K562 (cell line): ENCODE measurements around the gene ABLIM1. TPM values are rescaled to one million over a fixed set of nuclear protein-coding genes. Genes with fewer than 3 reads are reported as not detected.

Experiments
- ATAC-seq: fragments of 200-7000 bp; cut with Tn5 transposase; 3 replicates; pipeline ENCODE4 v1.9.1; 2020; ENCODE audit warnings: moderate library complexity
- BruUV-seq: library from RNA; stranded (reverse); fragments of 400-500 nt; replicated peaks from 2 replicates; lab custom pipeline; 2021; lab: Mats Ljungman, UMichigan
- CTCF ChIA-PET: fragments of 300-600 bp; formaldehyde crosslinking; extraction: SDS; loops from one replicate; lab custom pipeline; 2021; ENCODE audit warnings: low intra/inter-chr PET ratio; lab: Yijun Ruan, JAX
- POLR2A ChIA-PET: fragments of 300-600, 350-650 bp; sonication (Branson Sonifier 250); formaldehyde crosslinking; extraction: SDS; loops from one replicate; lab custom pipeline; 2021; ENCODE audit warnings: antibody characterized with exemption, inconsistent platforms; lab: Yijun Ruan, JAX
- DNase-seq, 4 experiments: peaks; one replicate each; pipeline versions ENCODE4 v3.0.0 to v3.0.0-alpha.2; 2011 to 2018; ENCODE audit warnings: low spot score in 3 of 4, mixed read lengths in 3 of 4; ENCODE audit errors: extremely low read depth in 1 of 4
- FAIRE-seq: peaks from 2 replicates; lab custom pipeline; 2011; peaks lifted over from hg19 to GRCh38; lab: Jason Lieb, UNC
- H2AFZ ChIP-seq: 2 replicates; pipeline ENCODE4 v1.6.0; 2011; ENCODE audit warnings: low read depth, low read length, control low read depth, inconsistent platforms
- H3K27ac ChIP-seq: fragments of 200-600 bp; 3 replicates; pipeline ENCODE4 v1.8.0; 2011; ENCODE audit warnings: low read depth, mild to moderate bottlenecking, control low read depth, inconsistent platforms, low read length, moderate library complexity, mixed read lengths; ENCODE audit errors: extremely low read depth
- H3K27me3 ChIP-seq, 2 experiments: fragments of 300-600 bp in 1 of 2; 2 replicates in 1 of 2; 3 replicates in 1 of 2; pipeline versions ENCODE4 v1.6.0 to v1.8.0; 2011; ENCODE audit warnings: inconsistent platforms in 2 of 2, low read length in 2 of 2, mild to moderate bottlenecking in 1 of 2, mixed read lengths in 1 of 2, moderate library complexity in 1 of 2; ENCODE audit not compliant: control insufficient read depth in 2 of 2, insufficient read depth in 2 of 2
- H3K36me3 ChIP-seq: fragments of 300-600 bp; 3 replicates; pipeline ENCODE4 v1.8.0; 2011; ENCODE audit warnings: mild to moderate bottlenecking, low read length, inconsistent platforms; ENCODE audit not compliant: control insufficient read depth, insufficient read depth
- H3K4me1 ChIP-seq, 2 experiments: fragments of 200-600 bp in 1 of 2; replicated peaks in 1 of 2; 2 replicates in 1 of 2; 3 replicates in 1 of 2; pipeline versions ENCODE4 v1.5.1 to v1.8.0; 2011; ENCODE audit warnings: inconsistent platforms in 2 of 2, low read length in 2 of 2, mild to moderate bottlenecking in 1 of 2, mixed read lengths in 1 of 2, moderate library complexity in 1 of 2; ENCODE audit not compliant: control insufficient read depth in 2 of 2, insufficient read depth in 2 of 2
- H3K4me2 ChIP-seq: 2 replicates; pipeline ENCODE4 v1.6.1; 2011; ENCODE audit warnings: low read length, control low read depth, inconsistent platforms, mixed read lengths; ENCODE audit not compliant: insufficient read depth
- H3K4me3 ChIP-seq: fragments of 200-600 bp; sonication (generic), shearing (Covaris generic); 2 replicates; pipeline ENCODE4 v1.5.1; 2016; ENCODE audit warnings: control low read depth, inconsistent platforms
- H3K79me2 ChIP-seq: fragments of 200-600 bp; 3 replicates; pipeline ENCODE4 v1.8.0; 2011; ENCODE audit warnings: low read length, inconsistent platforms; ENCODE audit not compliant: control insufficient read depth, insufficient read depth
- H3K9ac ChIP-seq, 2 experiments: 2 replicates each; pipeline versions ENCODE4 v1.6.0 to v1.6.1; 2011; ENCODE audit warnings: low read depth in 2 of 2, low read length in 2 of 2, control low read depth in 1 of 2, inconsistent platforms in 1 of 2, mild to moderate bottlenecking in 1 of 2, mixed read lengths in 1 of 2; ENCODE audit not compliant: insufficient read depth in 1 of 2
- H3K9me1 ChIP-seq: one replicate; pipeline ENCODE4 v1.6.0; 2011; ENCODE audit warnings: inconsistent platforms, mild to moderate bottlenecking, low read length, moderate library complexity; ENCODE audit not compliant: control insufficient read depth, insufficient read depth
- H3K9me3 ChIP-seq: replicated peaks from 2 replicates; pipeline ENCODE4 v1.5.1; 2011; ENCODE audit warnings: low read depth, low read length, inconsistent platforms; ENCODE audit not compliant: control insufficient read depth, insufficient read depth
- H4K20me1 ChIP-seq: replicated peaks from 2 replicates; pipeline ENCODE4 v1.6.1; 2011; ENCODE audit warnings: low read length, inconsistent platforms, mixed read lengths; ENCODE audit not compliant: control insufficient read depth, insufficient read depth
- DNMT1 ChIP-seq: fragments of 450-650 bp; IDR thresholded peaks from 2 replicates; pipeline ENCODE4 v1.6.1; 2016; ENCODE audit warnings: antibody characterized with exemption, mild to moderate bottlenecking
- HDAC3 ChIP-seq: fragments of 450-650 bp; IDR thresholded peaks from 2 replicates; pipeline ENCODE4 v1.6.1; 2018; ENCODE audit warnings: borderline replicate concordance, mild to moderate bottlenecking, moderate library complexity; ENCODE audit not compliant: partially characterized antibody
- HNRNPUL1 ChIP-seq: fragments of 200-400 bp; formaldehyde crosslinking; IDR thresholded peaks from 2 replicates; pipeline ENCODE4 v1.6.1; 2017; ENCODE audit warnings: low read length
- KAT8 ChIP-seq: fragments of 450-650 bp; IDR thresholded peaks from 2 replicates; pipeline ENCODE4 v1.6.1; 2016; ENCODE audit warnings: low read depth, mild to moderate bottlenecking
- NELFE ChIP-seq: IDR thresholded peaks from 2 replicates; pipeline ENCODE4 v1.6.1; 2011; ENCODE audit warnings: mild to moderate bottlenecking; ENCODE audit not compliant: insufficient read depth, insufficient read length
- YY1 ChIP-seq, 3 experiments: IDR thresholded peaks; 2 replicates each; pipeline ENCODE4 v1.6.1; 2011; ENCODE audit warnings: low read length in 2 of 3, mild to moderate bottlenecking in 2 of 3, moderate library complexity in 2 of 3, borderline replicate concordance in 1 of 3, control low read depth in 1 of 3, low read depth in 1 of 3; ENCODE audit not compliant: insufficient read depth in 3 of 3, insufficient replicate concordance in 2 of 3, control insufficient read depth in 1 of 3, insufficient read length in 1 of 3; ENCODE audit errors: extremely low read depth in 1 of 3
- ZNF143 ChIP-seq: sonication (generic); formaldehyde crosslinking; IDR thresholded peaks from 2 replicates; pipeline ENCODE4 v1.9.0; 2022; ENCODE audit warnings: mild to moderate bottlenecking, missing genetic modification reagents
- ZNF324 ChIP-seq: fragments of 250-450 bp; sonication (Bioruptor Pico); IDR thresholded peaks from 2 replicates; pipeline ENCODE4 v1.4.0; 2020; ENCODE audit warnings: mild to moderate bottlenecking
- ZNF436 ChIP-seq: fragments of 250-450, 450-650 bp; sonication (Bioruptor Pico); formaldehyde crosslinking; IDR thresholded peaks from 2 replicates; pipeline ENCODE4 v1.7.0; 2020; ENCODE audit warnings: mild to moderate bottlenecking
- ZNF785 ChIP-seq: fragments of 250-450 bp; sonication (Bioruptor Pico); IDR thresholded peaks from 2 replicates; pipeline ENCODE4 v1.4.0; 2020; ENCODE audit warnings: mild to moderate bottlenecking
- WGBS: fragments of 100-300 bp; shearing (Covaris generic); methylation state at CpG from one replicate; pipeline ENCODE4 v1.1.6; 2016; ENCODE audit warnings: low coverage, mixed read lengths; ENCODE audit not compliant: insufficient coverage; ENCODE audit errors: missing lambda C conversion rate; 5-methylcytosine and 5-hydroxymethylcytosine counted together
- in situ Hi-C: fragments of 300-500 bp; cut with MboI; formaldehyde crosslinking; loops from 4 replicates; pipeline ENCODE4 v1.15.0; 2018; ENCODE audit warnings: inconsistent platforms, mixed read lengths
- intact Hi-C: fragments of 100-400 bp; cut with micrococcal nuclease; formaldehyde crosslinking; loops from 2 replicates; pipeline ENCODE4 v1.14.2; 2022
- polyA plus RNA-seq, 8 experiments: library from polyadenylated mRNA; depleted of rRNA in 4 of 8; stranded (reverse) in 5 of 8; unstranded in 3 of 8; fragments of >200 nt; fragmentation: Nextera tagmentation in 2 of 8; fragmentation: Illumina TruSeq in 1 of 8; extraction: Ambion mirVana in 2 of 8; extraction: Trizol in 1 of 8; gene quantifications; 2 replicates each; pipeline versions ENCODE4 v1.2.1 to v1.2.3, GENCODE V29; 2011 to 2014; ENCODE audit warnings: inconsistent platforms in 1 of 8, missing spikeins in 1 of 8
- total RNA-seq, 7 experiments: library from RNA; depleted of rRNA in 6 of 7; stranded (reverse); fragments of >200 nt in 6 of 7; fragmentation: Illumina TruSeq in 2 of 7; extraction: Trizol in 2 of 7; gene quantifications; 2 replicates each; pipeline versions ENCODE4 v1.2.1 to v1.2.3, GENCODE V29; 2011 to 2021; ENCODE audit warnings: low replicate concordance in 1 of 7
- TF ChIP-seq, protein P1 (sequence below): fragments of 450-650 bp; formaldehyde crosslinking; IDR thresholded peaks from 2 replicates; pipeline ENCODE4 v1.4.0; 2020; ENCODE audit warnings: mild to moderate bottlenecking
- TF ChIP-seq, protein P2 (sequence below): fragments of 200-800 bp; sonication (Bioruptor generic); IDR thresholded peaks from 2 replicates; pipeline ENCODE4 v1.6.1; 2017; ENCODE audit warnings: missing genetic modification characterization, missing compliant biosample characterization
- TF ChIP-seq, protein P3 (sequence below): fragments of 450-650 bp; IDR thresholded peaks from 2 replicates; pipeline ENCODE4 v1.6.1; 2017; ENCODE audit warnings: antibody characterized with exemption
- TF ChIP-seq, protein P4 (sequence below): fragments of 450-650 bp; formaldehyde crosslinking; IDR thresholded peaks from 2 replicates; pipeline ENCODE4 v1.4.0; 2022; ENCODE audit warnings: missing genetic modification characterization

ABLIM1 gene
- total and polyA plus RNA-seq, 9 of the 15 experiments (the other 6 are each of a cell fraction or from before 2014, with no cell fraction given): 0.07 to 0.49 (median 0.14) TPM; not detected in 6

DNA sequence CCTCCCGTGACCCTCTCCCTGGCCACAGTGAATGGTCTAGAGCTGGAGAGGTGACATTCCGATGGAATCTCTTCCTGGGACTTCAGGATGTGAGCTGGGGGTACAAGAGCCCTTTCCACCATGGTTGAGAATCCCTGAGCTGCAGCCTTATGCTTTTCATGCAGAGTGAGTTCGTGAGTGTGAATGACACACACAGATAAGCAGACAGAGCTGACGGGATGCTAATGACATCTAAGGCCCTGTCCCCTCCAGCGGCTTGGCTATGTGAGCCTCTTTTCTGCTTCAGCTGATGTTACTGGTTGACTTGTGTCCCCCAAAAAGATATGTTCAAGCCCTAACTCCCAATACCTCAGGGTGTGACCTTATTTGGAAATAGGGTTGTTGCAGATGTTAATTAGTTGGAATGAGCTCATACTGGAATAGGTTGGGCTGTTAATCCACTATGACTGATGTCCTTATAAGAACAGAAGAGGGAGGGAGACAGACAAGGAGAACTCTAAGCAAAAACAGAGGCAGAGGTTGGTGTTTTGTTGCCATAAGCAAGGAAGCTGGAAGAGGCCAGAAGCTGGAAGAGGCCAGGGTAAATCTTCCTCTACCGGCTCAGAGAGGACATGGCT is 142.7 kb downstream of the ABLIM1 start:
- TF ChIP-seq HDAC3: no peak
- no peak for TF ChIP-seq HNRNPUL1
- TF ChIP-seq YY1 (IDR thresholded peaks at IDR 0.05; ENCODE audit: borderline replicate concordance in 1 of 3, control insufficient read depth in 1 of 3, extremely low read depth in 1 of 3, insufficient read depth in 3 of 3, insufficient read length in 1 of 3, insufficient replicate concordance in 2 of 3, low read depth in 1 of 3, low read length in 2 of 3): no peak
- TF ChIP-seq, protein P1, sequence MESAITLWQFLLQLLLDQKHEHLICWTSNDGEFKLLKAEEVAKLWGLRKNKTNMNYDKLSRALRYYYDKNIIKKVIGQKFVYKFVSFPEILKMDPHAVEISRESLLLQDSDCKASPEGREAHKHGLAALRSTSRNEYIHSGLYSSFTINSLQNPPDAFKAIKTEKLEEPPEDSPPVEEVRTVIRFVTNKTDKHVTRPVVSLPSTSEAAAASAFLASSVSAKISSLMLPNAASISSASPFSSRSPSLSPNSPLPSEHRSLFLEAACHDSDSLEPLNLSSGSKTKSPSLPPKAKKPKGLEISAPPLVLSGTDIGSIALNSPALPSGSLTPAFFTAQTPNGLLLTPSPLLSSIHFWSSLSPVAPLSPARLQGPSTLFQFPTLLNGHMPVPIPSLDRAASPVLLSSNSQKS (CRISPR knock-in tag): no peak
- no peak for TF ChIP-seq NELFE
- TF ChIP-seq, protein P2, sequence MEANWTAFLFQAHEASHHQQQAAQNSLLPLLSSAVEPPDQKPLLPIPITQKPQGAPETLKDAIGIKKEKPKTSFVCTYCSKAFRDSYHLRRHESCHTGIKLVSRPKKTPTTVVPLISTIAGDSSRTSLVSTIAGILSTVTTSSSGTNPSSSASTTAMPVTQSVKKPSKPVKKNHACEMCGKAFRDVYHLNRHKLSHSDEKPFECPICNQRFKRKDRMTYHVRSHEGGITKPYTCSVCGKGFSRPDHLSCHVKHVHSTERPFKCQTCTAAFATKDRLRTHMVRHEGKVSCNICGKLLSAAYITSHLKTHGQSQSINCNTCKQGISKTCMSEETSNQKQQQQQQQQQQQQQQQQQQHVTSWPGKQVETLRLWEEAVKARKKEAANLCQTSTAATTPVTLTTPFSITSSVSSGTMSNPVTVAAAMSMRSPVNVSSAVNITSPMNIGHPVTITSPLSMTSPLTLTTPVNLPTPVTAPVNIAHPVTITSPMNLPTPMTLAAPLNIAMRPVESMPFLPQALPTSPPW (CRISPR knock-in tag): no peak
- no peak for TF ChIP-seq ZNF785
- TF ChIP-seq ZNF324: no peak
- no peak for TF ChIP-seq DNMT1
- TF ChIP-seq, protein P3, sequence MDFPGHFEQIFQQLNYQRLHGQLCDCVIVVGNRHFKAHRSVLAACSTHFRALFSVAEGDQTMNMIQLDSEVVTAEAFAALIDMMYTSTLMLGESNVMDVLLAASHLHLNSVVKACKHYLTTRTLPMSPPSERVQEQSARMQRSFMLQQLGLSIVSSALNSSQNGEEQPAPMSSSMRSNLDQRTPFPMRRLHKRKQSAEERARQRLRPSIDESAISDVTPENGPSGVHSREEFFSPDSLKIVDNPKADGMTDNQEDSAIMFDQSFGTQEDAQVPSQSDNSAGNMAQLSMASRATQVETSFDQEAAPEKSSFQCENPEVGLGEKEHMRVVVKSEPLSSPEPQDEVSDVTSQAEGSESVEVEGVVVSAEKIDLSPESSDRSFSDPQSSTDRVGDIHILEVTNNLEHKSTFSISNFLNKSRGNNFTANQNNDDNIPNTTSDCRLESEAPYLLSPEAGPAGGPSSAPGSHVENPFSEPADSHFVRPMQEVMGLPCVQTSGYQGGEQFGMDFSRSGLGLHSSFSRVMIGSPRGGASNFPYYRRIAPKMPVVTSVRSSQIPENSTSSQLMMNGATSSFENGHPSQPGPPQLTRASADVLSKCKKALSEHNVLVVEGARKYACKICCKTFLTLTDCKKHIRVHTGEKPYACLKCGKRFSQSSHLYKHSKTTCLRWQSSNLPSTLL: no peak
- TF ChIP-seq, protein P4, sequence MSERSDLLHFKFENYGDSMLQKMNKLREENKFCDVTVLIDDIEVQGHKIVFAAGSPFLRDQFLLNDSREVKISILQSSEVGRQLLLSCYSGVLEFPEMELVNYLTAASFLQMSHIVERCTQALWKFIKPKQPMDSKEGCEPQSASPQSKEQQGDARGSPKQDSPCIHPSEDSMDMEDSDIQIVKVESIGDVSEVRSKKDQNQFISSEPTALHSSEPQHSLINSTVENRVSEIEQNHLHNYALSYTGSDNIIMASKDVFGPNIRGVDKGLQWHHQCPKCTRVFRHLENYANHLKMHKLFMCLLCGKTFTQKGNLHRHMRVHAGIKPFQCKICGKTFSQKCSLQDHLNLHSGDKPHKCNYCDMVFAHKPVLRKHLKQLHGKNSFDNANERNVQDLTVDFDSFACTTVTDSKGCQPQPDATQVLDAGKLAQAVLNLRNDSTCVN (CRISPR knock-in tag): no peak
- no peak for TF ChIP-seq ZNF143 (CRISPR knock-in tag)
- no peak for TF ChIP-seq KAT8
- TF ChIP-seq ZNF436 (CRISPR knock-in tag): no peak
- Histone ChIP-seq H3K9me3 (no peaks in the 10 kb centered on the region), H3K27ac (no peak overlapping the region), H3K9ac (no peak overlapping the region), H2AFZ (no peak overlapping the region), H4K20me1 (no peaks in the 10 kb centered on the region; the same call in 1 of the 2 replicates), H3K4me2 (no peak overlapping the region), H3K27me3 (no peaks in the 10 kb centered on the region; a peak in 1 of 5 replicates), H3K79me2 (no peaks in the 10 kb centered on the region), H3K36me3 (no peaks in the 10 kb centered on the region), H3K4me3 (no peak overlapping the region), H3K9me1 (no peaks in the 10 kb centered on the region), H3K4me1 (no peaks in the 10 kb centered on the region)
- FAIRE-seq: no peak
- no TSS peak for BruUV-seq
- intact Hi-C loops: no loop called here
- no peak for DNase-seq
- ATAC-seq: no peak
- WGBS: 2% methylated on average over 6 of the region's 6 CpGs
- ChIA-PET POLR2A (interaction anchor here (0.6 kb wide), 1 partner anchor 1766 kb away, joined by 3 read pairs; no protein-coding TSS in a partner anchor), CTCF (no interaction called here)
- in situ Hi-C loops: no loop called here
